ENCODE measurements around the gene RANBP2. TPM values are rescaled to one million over a fixed set of nuclear protein-coding genes. Genes with fewer than 3 reads are reported as not detected.
"Not testable (repeated sequence)": the region's sequence is repeated elsewhere in the genome, so short reads cannot be mapped to it uniquely, and the experiment has no call there.

The RANBP2 gene
- total RNA-seq (66.1 and 72.9 TPM in 2 replicates), polyA plus RNA-seq (9.6 and 13.5 TPM in 2 replicates)

GRCh38 chr2:108719149-108720044 is at the start of gene RANBP2:
Gene RANBP2, plus strand, starts transcription at chr2:108719482. Its CDS starts 125 bp downstream, at chr2:108719607.
- Histone ChIP-seq H3K9me3 (ENCODE audit: low read depth) (no peaks in the 10 kb centered on the region), H3K79me2 (peaks cover 39% of the 10 kb centered on the region), H3K9me2 (replicated peaks; ENCODE audit: insufficient read depth) (no peaks in the 10 kb centered on the region), H3K27ac (peak within 1 kb of the TSS; percentile 94), H3K27me3 (no peaks in the 10 kb centered on the region), H3K4me2 (peak within 1 kb of the TSS; percentile 80), H2AFZ (peak within 1 kb of the TSS; percentile 97), H3K4me3 (peak within 1 kb of the TSS; percentile 66), H3K4me1 (ENCODE audit: insufficient read depth) (peaks cover 3% of the 10 kb centered on the region), H3K36me3 (replicated peaks; ENCODE audit: insufficient read depth, low read depth) (no peaks in the 10 kb centered on the region), H4K20me1 (ENCODE audit: insufficient read depth, poor library complexity, severe bottlenecking) (peaks cover 21% of the 10 kb centered on the region)
- DNase-seq (ENCODE audit: low spot score), result peak; percentile 96
- TF ChIP-seq EZH2phosphoT487 (IDR thresholded peaks at IDR 0.05; ENCODE audit: low read depth, severe bottlenecking, unreplicated experiment) (no peak), EZH2 (IDR thresholded peaks at IDR 0.05; ENCODE audit: borderline replicate concordance) (no peak), CTCF (IDR thresholded peaks at IDR 0.05; ENCODE audit: poor library complexity) (no peak)
- WGBS (ENCODE audit: low lambda C conversion rate, missing lambda C conversion rate), result 1% methylated on average over 96 of the region's 97 CpGs

- H3K79me2 ChIP-seq; H4K20me1 ChIP-seq (ENCODE audit: insufficient read depth, poor library complexity, severe bottlenecking); H3K36me3 ChIP-seq (replicated peaks; ENCODE audit: insufficient read depth, low read depth); H3K27me3 ChIP-seq; H3K27ac ChIP-seq; H2AFZ ChIP-seq; H3K9me2 ChIP-seq (replicated peaks; ENCODE audit: insufficient read depth); H3K4me3 ChIP-seq; DNase-seq (ENCODE audit: low spot score); H3K4me1 ChIP-seq (ENCODE audit: insufficient read depth); H3K9me3 ChIP-seq (ENCODE audit: low read depth); H3K4me2 ChIP-seq: not testable (repeated sequence)
- 89% methylated on average over 1 of the region's 1 CpG for WGBS (ENCODE audit: low lambda C conversion rate, missing lambda C conversion rate)
Measured at GRCh38 chr2:108670282-108670681, 49.0 kb upstream of the RANBP2 start.

- H3K9me3 ChIP-seq (ENCODE audit: low read depth); H3K4me3 ChIP-seq; H3K79me2 ChIP-seq; H3K36me3 ChIP-seq (replicated peaks; ENCODE audit: insufficient read depth, low read depth); H3K27me3 ChIP-seq; DNase-seq (ENCODE audit: low spot score); H3K9me2 ChIP-seq (replicated peaks; ENCODE audit: insufficient read depth); H4K20me1 ChIP-seq (ENCODE audit: insufficient read depth, poor library complexity, severe bottlenecking); H2AFZ ChIP-seq; H3K4me1 ChIP-seq (ENCODE audit: insufficient read depth); H3K27ac ChIP-seq; H3K4me2 ChIP-seq: not testable (repeated sequence)
- WGBS (ENCODE audit: low lambda C conversion rate, missing lambda C conversion rate), result 96% methylated on average over 2 of the region's 6 CpGs
Measured at GRCh38 chr2:108672200-108672805, 47.0 kb upstream of the RANBP2 start.

GRCh38 chr2:108676522-108676921 is 42.8 kb upstream of the RANBP2 start:
- not testable (repeated sequence) for H2AFZ ChIP-seq; H3K4me3 ChIP-seq; H3K4me1 ChIP-seq (ENCODE audit: insufficient read depth); H3K36me3 ChIP-seq (replicated peaks; ENCODE audit: insufficient read depth, low read depth); H3K27ac ChIP-seq; DNase-seq (ENCODE audit: low spot score); H3K9me3 ChIP-seq (ENCODE audit: low read depth); H3K4me2 ChIP-seq; H4K20me1 ChIP-seq (ENCODE audit: insufficient read depth, poor library complexity, severe bottlenecking); H3K27me3 ChIP-seq; H3K79me2 ChIP-seq; H3K9me2 ChIP-seq (replicated peaks; ENCODE audit: insufficient read depth)
- WGBS (ENCODE audit: low lambda C conversion rate, missing lambda C conversion rate), result 88% methylated on average over 1 of the region's 1 CpG

GRCh38 chr2:108677239-108677744 is 42.0 kb upstream of the RANBP2 start:
- not testable (repeated sequence) for H3K4me1 ChIP-seq (ENCODE audit: insufficient read depth); H2AFZ ChIP-seq; H3K36me3 ChIP-seq (replicated peaks; ENCODE audit: insufficient read depth, low read depth); H3K27ac ChIP-seq; H3K9me2 ChIP-seq (replicated peaks; ENCODE audit: insufficient read depth); H3K4me3 ChIP-seq; DNase-seq (ENCODE audit: low spot score); H3K4me2 ChIP-seq; H3K9me3 ChIP-seq (ENCODE audit: low read depth); H4K20me1 ChIP-seq (ENCODE audit: insufficient read depth, poor library complexity, severe bottlenecking); H3K79me2 ChIP-seq; H3K27me3 ChIP-seq
- WGBS (ENCODE audit: low lambda C conversion rate, missing lambda C conversion rate), result 91% methylated on average over 4 of the region's 4 CpGs

- not testable (repeated sequence) for H3K79me2 ChIP-seq; DNase-seq (ENCODE audit: low spot score); H2AFZ ChIP-seq; H3K9me3 ChIP-seq (ENCODE audit: low read depth); H3K27me3 ChIP-seq; H3K4me1 ChIP-seq (ENCODE audit: insufficient read depth); H4K20me1 ChIP-seq (ENCODE audit: insufficient read depth, poor library complexity, severe bottlenecking); H3K9me2 ChIP-seq (replicated peaks; ENCODE audit: insufficient read depth); H3K4me3 ChIP-seq; H3K36me3 ChIP-seq (replicated peaks; ENCODE audit: insufficient read depth, low read depth)
- peak overlapping the region; percentile 19 for H3K4me2 ChIP-seq
- 40% methylated on average over 4 of the region's 4 CpGs for WGBS (ENCODE audit: low lambda C conversion rate, missing lambda C conversion rate)
- H3K27ac ChIP-seq, result peak overlapping the region; percentile 23
Measured at GRCh38 chr2:108678198-108678651, 41.1 kb upstream of the RANBP2 start.

GRCh38 chr2:108680805-108681204 is 38.5 kb upstream of the RANBP2 start:
- no CpG with 5 or more reads among the region's 2 CpGs for WGBS (ENCODE audit: low lambda C conversion rate, missing lambda C conversion rate)

More at GRCh38 chr2:108680805-108681204, 38.5 kb upstream of the RANBP2 start:
- H3K9me2 ChIP-seq (replicated peaks; ENCODE audit: insufficient read depth); H3K79me2 ChIP-seq; H3K9me3 ChIP-seq (ENCODE audit: low read depth); H3K36me3 ChIP-seq (replicated peaks; ENCODE audit: insufficient read depth, low read depth); H3K27me3 ChIP-seq; H3K4me3 ChIP-seq; H2AFZ ChIP-seq; H3K4me2 ChIP-seq; H3K4me1 ChIP-seq (ENCODE audit: insufficient read depth); DNase-seq (ENCODE audit: low spot score); H3K27ac ChIP-seq; H4K20me1 ChIP-seq (ENCODE audit: insufficient read depth, poor library complexity, severe bottlenecking): not testable (repeated sequence)
